ENCODE measurements around the gene KLHL29.

The KLHL29 gene

GRCh38 chr2:23386339-23387220, 1.6 kb downstream of the KLHL29 start:
- TF ChIP-seq EZH2phosphoT487 (IDR thresholded peaks at IDR 0.05; ENCODE audit: borderline replicate concordance), result no peak
- no peak for TF ChIP-seq CTCF (conservative IDR thresholded peaks at IDR 0.05; ENCODE audit: low read length)
- Histone ChIP-seq H3K79me2 (ENCODE audit: insufficient read depth, low read length) (no peaks in the 10 kb centered on the region), H3K4me3 (ENCODE audit: low read length, poor library complexity, severe bottlenecking) (peak overlapping the region; percentile 57), H3K4me1 (ENCODE audit: insufficient read depth, low read length, poor library complexity, severe bottlenecking) (peaks cover 10% of the 10 kb centered on the region), H3K9me3 (ENCODE audit: insufficient read depth, low read depth, low read length) (no peaks in the 10 kb centered on the region), H3K4me2 (ENCODE audit: low read depth, low read length, poor library complexity, severe bottlenecking) (peak overlapping the region; percentile 36), H3K27me3 (ENCODE audit: insufficient read depth, low read length, poor library complexity, severe bottlenecking) (no peaks in the 10 kb centered on the region), H3K9me2 (replicated peaks; ENCODE audit: low read depth, low read length) (no peaks in the 10 kb centered on the region), H2AFZ (ENCODE audit: low read length) (no peak overlapping the region), H3F3A (ENCODE audit: low read depth) (no peaks in the 10 kb centered on the region), H3K36me3 (ENCODE audit: insufficient read depth, low read length) (no peaks in the 10 kb centered on the region), H4K20me1 (ENCODE audit: insufficient read depth, low read length, poor library complexity, severe bottlenecking) (no peaks in the 10 kb centered on the region), H3K9ac (ENCODE audit: low read depth, low read length, poor library complexity, severe bottlenecking) (no peak overlapping the region)

- no peaks in the 10 kb centered on the region for H3K9me3 ChIP-seq (ENCODE audit: insufficient read depth, low read depth, low read length)
- H3K4me1 ChIP-seq (ENCODE audit: insufficient read depth, low read length, poor library complexity, severe bottlenecking), result peaks cover 10% of the 10 kb centered on the region
- H3K9ac ChIP-seq (ENCODE audit: low read depth, low read length, poor library complexity, severe bottlenecking), result no peak overlapping the region
- H3K4me2 ChIP-seq (ENCODE audit: low read depth, low read length, poor library complexity, severe bottlenecking), result no peak overlapping the region
- H2AFZ ChIP-seq (ENCODE audit: low read length), result no peak overlapping the region
- no peaks in the 10 kb centered on the region for H3F3A ChIP-seq (ENCODE audit: low read depth)
- TF ChIP-seq EZH2phosphoT487 (IDR thresholded peaks at IDR 0.05; ENCODE audit: borderline replicate concordance) (no peak), CTCF (conservative IDR thresholded peaks at IDR 0.05; ENCODE audit: low read length) (no peak)
- no peaks in the 10 kb centered on the region for H3K36me3 ChIP-seq (ENCODE audit: insufficient read depth, low read length)
- H3K4me3 ChIP-seq (ENCODE audit: low read length, poor library complexity, severe bottlenecking), result no peak overlapping the region
- H3K79me2 ChIP-seq (ENCODE audit: insufficient read depth, low read length), result no peaks in the 10 kb centered on the region
- H4K20me1 ChIP-seq (ENCODE audit: insufficient read depth, low read length, poor library complexity, severe bottlenecking), result no peaks in the 10 kb centered on the region
- H3K9me2 ChIP-seq (replicated peaks; ENCODE audit: low read depth, low read length), result no peaks in the 10 kb centered on the region
- H3K27me3 ChIP-seq (ENCODE audit: insufficient read depth, low read length, poor library complexity, severe bottlenecking), result no peaks in the 10 kb centered on the region
These were observed 2.2 kb downstream of the KLHL29 start for GRCh38 chr2:23387221-23387550.

GRCh38 chr2:23387845-23388244, 2.9 kb downstream of the KLHL29 start:
- Histone ChIP-seq H3K9me2 (replicated peaks; ENCODE audit: low read depth, low read length) (no peaks in the 10 kb centered on the region), H3K9me3 (ENCODE audit: insufficient read depth, low read depth, low read length) (no peaks in the 10 kb centered on the region), H3F3A (ENCODE audit: low read depth) (no peaks in the 10 kb centered on the region), H3K4me3 (ENCODE audit: low read length, poor library complexity, severe bottlenecking) (no peak overlapping the region), H3K4me2 (ENCODE audit: low read depth, low read length, poor library complexity, severe bottlenecking) (peak overlapping the region; percentile 58), H3K4me1 (ENCODE audit: insufficient read depth, low read length, poor library complexity, severe bottlenecking) (peaks cover 13% of the 10 kb centered on the region), H2AFZ (ENCODE audit: low read length) (no peak overlapping the region), H3K79me2 (ENCODE audit: insufficient read depth, low read length) (no peaks in the 10 kb centered on the region), H4K20me1 (ENCODE audit: insufficient read depth, low read length, poor library complexity, severe bottlenecking) (no peaks in the 10 kb centered on the region), H3K36me3 (ENCODE audit: insufficient read depth, low read length) (no peaks in the 10 kb centered on the region), H3K27me3 (ENCODE audit: insufficient read depth, low read length, poor library complexity, severe bottlenecking) (no peaks in the 10 kb centered on the region), H3K9ac (ENCODE audit: low read depth, low read length, poor library complexity, severe bottlenecking) (no peak overlapping the region)
- TF ChIP-seq CTCF (conservative IDR thresholded peaks at IDR 0.05; ENCODE audit: low read length) (no peak), EZH2phosphoT487 (IDR thresholded peaks at IDR 0.05; ENCODE audit: borderline replicate concordance) (no peak)

Data from Loucy (cell line).